ENCODE data around the gene TTLL9. TPM values are rescaled to one million over a fixed set of nuclear protein-coding genes. Genes with fewer than 3 reads are reported as not detected.

TTLL9 gene
- total and polyA plus RNA-seq, 10 of the 15 experiments (the other 5 are each of a cell fraction or from before 2014, with no cell fraction given): 0.03 to 0.77 (median 0.11) TPM; not detected in 2

- TF ChIP-seq MYC (IDR thresholded peaks at IDR 0.05; ENCODE audit: insufficient read depth, insufficient read length, insufficient replicate concordance, low read length, severe bottlenecking): no peak
- no peak for TF ChIP-seq USF2 (IDR thresholded peaks at IDR 0.05; ENCODE audit: borderline replicate concordance, low read depth, low read length)
- no peak for TF ChIP-seq ZNF384 (IDR thresholded peaks at IDR 0.05; ENCODE audit: borderline replicate concordance, low read depth, low read length)
- TF ChIP-seq FOS (IDR thresholded peaks at IDR 0.05; ENCODE audit: borderline replicate concordance, extremely low read depth, insufficient read length): no peak
- no peak for TF ChIP-seq TAF1 (IDR thresholded peaks at IDR 0.05; ENCODE audit: borderline replicate concordance, low read depth, low read length)
- peak; percentile 81 for TF ChIP-seq ELK1 (IDR thresholded peaks at IDR 0.05; ENCODE audit: low read depth, low read length)
- TF ChIP-seq BCL3 (IDR thresholded peaks at IDR 0.05; ENCODE audit: borderline replicate concordance, insufficient read depth, low read depth, low read length, poor library complexity, severe bottlenecking): no peak
- TF ChIP-seq MLLT1 (IDR thresholded peaks at IDR 0.05): no peak
- TF ChIP-seq POLR2AphosphoS2 (IDR thresholded peaks at IDR 0.05; ENCODE audit: low read depth, low read length): no peak
- TF ChIP-seq YBX1 (IDR thresholded peaks at IDR 0.05): no peak
- TF ChIP-seq MEF2B (IDR thresholded peaks at IDR 0.05; ENCODE audit: partially characterized antibody, poor library complexity, severe bottlenecking): no peak
- no peak for TF ChIP-seq CBFB (IDR thresholded peaks at IDR 0.05; ENCODE audit: low read depth)
- no peak for TF ChIP-seq CHD2 (IDR thresholded peaks at IDR 0.05; ENCODE audit: borderline replicate concordance, low read depth, low read length)
- no peak for TF ChIP-seq PAX8 (IDR thresholded peaks at IDR 0.05)
- no peak for TF ChIP-seq CBX5 (IDR thresholded peaks at IDR 0.05; ENCODE audit: low read depth)
- TF ChIP-seq IRF4 (IDR thresholded peaks at IDR 0.05; ENCODE audit: low read depth, low read length): no peak
- no peak for TF ChIP-seq ZBTB11 (CRISPR knock-in tag; IDR thresholded peaks at IDR 0.05)
Observed at GRCh38 chr20:31968291-31969126, 98.1 kb downstream of the TTLL9 start (continued).
